ENCODE data around the gene IRF9.

- no peak for TF ChIP-seq POLR2A (IDR thresholded peaks at IDR 0.05)
- no peak for TF ChIP-seq POLR2AphosphoS5 (IDR thresholded peaks at IDR 0.05)
Measured at GRCh38 chr14:24181371-24182077, 20.5 kb downstream of the IRF9 start.
